GM18519 (cell line): ENCODE measurements around the gene CCSER1.

Experiments used
- ATAC-seq: cut with Tn5 transposase; IDR thresholded peaks from one replicate; pipeline ENCODE4 v1.9.1; 2021; ENCODE audit warnings: mild to moderate bottlenecking, moderate library complexity; ENCODE audit not compliant: unreplicated experiment, low FRiP score

CCSER1 gene

DNA sequence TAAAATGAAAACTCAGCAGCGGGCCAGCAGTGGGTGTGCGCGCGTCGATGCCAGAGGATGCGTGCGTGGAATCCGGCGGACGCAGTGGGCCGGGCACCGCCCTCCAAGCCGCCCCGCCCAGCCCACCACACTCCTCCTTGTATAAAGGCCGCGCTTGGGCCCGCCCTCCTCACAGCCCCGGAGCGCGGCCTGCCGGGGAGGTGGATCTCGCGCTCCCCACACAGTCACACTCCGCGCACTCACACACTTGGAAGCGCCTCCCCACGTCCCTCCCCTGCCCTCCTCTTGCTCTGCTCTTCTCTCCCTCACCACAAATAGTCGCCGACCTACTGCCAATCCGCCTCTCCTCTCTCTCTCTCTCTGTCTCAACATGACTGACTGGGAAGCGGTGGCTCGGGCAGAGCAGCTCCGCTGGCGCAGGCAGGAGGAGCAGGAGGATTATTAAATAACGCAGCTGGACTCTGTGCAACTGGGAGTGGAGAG lies at the start of gene CCSER1:
CCSER1 (plus strand) TSS at position 172 of the 483 bp plus-strand sequence.
- peak; percentile 49 for ATAC-seq

DNA sequence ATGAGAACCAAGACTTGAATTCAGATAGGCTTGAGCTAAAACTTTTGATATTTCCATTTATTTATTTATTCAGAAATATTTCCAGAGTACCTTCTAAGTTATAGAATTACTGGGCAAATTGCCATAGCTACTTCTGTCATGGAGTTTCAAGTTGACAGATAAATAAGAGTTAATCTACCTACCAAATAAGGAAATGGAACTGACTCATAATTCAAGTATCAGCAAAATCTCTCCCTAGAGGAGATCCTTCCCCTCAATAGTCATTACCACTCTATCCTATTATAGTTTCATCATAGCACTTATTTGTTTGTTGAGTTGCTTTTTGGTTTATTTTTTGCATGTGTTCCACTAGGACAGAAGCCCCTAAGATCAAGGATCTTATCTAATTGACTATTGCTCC lies 48.8 kb upstream of the CCSER1 start:
- peak; percentile 83 for ATAC-seq

DNA sequence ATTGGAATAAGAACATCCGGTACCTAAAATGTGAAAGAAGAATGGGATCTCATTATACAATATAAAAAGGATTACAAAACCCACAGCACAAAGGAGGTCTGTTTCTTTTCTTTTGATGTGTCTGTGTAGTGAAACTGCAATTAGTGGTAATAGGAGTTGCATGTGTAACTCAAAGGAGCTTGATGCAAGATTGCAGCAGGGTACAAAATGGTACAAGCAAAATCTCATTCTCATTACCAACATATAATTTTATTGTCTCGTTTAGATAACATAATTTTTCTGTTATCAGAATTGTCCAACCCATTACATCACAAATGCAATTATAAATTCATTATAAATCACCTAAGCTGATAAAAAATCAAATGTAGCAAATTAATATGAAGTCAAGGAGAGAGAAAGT lies 47.1 kb upstream of the CCSER1 start:
- ATAC-seq: peak; percentile 39

DNA sequence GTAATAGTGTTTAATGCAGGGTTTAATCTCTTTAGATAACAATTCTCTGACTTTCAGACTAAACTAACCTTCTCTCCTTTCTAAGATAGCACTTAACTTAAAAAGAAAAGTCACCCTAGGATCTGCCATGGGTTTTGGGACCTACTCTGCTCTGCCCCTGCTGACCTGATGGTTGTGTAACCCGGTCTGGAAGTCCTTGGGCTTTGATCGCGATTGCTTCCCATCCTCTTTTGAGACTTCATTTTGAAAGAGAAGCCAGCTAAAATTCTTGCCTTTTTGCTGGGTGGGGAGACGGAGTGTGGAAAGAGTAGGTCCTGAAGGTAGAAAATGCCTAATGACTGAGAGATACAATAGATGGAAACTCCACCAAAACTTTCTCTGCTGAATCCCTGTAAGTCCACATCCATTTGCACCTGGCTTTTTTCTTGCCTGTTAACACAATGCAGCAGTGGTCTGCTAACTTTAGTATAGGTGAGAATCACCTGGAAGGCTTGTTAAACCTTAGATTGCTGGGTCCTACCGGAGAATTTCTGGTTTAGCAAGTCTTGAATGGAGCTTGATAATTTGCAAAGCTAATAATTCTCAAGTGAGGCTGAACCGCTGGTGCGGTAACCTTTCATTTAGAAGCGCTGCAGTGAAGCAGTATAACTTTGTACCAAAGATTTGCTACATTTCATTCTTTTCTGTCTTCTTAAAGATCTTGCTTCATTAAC lies 45.6 kb upstream of the CCSER1 start:
- no peak for ATAC-seq

DNA sequence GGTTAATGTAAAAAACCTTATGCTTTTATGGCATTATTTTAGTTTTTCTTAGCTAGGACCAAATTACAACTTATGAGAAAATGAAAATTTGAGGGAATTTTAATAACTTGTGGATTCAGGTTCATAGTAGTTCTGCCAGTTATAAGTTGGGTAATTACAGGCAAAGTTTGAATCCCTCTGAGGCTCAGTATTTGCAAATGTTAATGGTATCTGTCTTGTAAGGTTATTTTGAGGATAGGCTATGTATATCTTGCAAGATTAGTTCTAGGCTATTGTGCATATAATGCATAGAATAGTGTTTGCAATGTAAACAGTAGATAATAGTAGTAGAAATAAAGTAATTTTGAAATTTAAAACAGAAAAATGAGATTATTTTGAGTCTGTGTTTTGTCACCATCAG lies 44.7 kb upstream of the CCSER1 start:
- ATAC-seq: no peak

DNA sequence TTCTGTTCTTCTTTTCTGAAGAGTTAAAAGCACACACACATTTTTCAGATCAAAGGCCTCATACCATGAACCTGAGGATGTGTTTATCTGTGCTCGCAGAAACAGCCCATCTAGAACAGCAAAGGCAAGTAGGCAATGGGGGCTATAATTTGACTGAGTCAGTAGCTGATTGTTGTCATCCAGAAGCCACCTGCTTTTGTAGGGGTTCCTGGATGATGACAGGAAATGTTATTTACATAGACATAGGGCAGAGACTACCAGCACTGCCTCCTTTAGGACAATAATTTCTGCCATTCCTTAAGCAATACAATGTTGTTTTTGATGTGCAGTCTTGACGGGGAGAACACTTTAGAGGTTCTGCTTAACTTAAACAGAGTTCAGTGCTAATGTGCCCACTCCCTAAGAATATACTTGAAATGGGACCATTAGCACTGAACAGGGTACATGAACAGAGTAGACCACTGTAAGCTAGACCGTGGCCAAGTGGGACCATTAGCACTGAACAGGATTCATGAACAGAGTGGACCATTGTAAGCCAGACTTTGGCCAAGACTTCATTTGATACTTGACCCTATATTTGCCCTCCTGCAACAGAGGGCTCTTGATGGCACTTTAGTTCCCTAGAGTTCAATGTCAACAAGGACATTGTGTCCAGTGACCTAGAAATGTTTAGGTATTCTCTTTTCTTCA lies 42.8 kb upstream of the CCSER1 start:
- ATAC-seq: no peak

DNA sequence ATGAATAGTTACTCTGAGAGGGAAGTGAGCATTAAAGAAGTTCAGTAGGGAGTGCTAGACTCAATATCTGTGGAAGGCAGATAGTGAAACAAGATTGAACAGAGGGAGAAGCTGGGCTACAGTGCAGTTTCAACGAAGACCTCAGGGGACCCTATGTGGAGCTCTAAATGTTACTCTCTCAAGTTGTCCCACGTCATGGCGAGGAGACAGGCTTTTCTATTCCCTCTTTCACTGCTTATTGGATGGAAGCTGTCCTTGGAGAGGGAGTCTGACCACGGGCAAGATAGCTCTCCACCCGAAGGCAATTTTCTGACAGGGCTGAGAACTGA lies 42.3 kb upstream of the CCSER1 start:
- ATAC-seq: no peak

DNA sequence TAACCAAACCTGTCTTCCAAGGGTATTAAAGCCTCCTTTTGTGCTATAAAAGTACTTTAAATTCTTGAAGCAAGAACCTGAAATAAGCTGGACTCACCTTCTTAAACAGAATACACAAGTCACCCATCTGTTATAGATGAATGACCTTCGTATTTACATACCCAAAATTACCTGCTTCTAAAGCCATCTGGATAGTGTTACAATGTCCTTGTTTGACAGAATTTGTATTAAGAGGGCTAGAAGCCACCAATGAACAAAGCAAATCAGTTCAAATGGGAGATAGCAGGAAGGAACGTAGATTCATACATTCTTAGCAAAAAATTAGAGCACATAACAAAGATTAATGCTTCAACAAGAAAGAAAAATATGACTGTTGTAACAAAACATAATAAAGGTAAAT lies 33.7 kb upstream of the CCSER1 start:
- no peak for ATAC-seq

DNA sequence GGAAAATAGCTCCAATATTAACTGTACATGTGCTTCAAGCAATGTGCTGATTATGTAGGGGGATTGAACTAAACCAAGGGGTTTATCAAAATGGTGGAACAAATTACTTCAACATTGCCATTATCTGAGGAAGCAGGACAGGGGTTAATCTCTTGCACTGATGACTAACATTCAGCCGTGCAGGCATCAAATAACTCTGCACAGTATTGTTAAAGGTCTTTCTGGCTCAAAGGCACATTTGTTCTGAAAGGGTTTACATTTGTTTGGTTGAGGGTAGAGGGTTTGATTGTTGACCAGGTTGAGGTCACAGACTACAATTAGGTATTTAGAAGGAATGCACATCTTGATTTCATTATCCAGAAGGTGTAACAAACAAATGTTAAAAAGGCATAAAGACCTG lies 32.2 kb upstream of the CCSER1 start:
- ATAC-seq: no peak

DNA sequence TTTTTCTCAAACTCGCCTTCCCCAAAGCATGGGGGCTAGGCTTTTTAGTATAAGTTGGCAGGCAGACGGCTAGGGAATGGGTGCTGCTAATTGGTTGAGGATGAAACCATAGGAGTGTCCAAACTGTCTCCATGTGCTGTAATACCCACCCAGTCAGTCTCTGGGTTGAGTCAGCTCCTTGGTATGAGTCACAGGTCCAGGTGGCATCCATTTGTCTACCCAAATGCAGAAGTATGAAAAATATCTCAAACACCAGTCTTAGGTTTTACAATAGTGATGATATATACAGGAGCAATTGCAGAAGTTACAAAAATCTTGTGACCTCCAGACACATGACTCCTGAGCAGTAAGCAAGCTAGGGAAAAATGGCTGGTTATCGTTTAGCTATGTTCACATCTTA lies 27.4 kb upstream of the CCSER1 start:
- peak; percentile 48 for ATAC-seq

DNA sequence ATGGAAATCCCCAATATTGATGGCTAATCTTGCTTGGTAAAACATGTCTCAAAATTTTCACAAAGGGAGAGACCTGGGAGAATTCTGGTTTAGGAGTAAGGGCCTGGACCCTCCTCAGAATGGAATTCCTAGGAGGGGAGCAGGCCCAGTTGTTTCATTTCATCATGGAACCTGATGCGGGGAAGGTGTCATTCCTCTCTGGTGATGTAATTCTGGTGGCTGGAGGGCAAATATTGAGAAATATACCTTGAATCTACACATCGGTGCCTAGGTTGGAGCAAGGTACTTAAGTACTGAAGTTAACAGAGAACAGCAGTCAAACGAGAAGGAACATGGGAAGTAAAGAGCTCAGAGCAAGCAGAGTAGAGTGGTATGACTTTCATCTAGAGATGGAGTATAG lies 23.2 kb upstream of the CCSER1 start:
- no peak for ATAC-seq

DNA sequence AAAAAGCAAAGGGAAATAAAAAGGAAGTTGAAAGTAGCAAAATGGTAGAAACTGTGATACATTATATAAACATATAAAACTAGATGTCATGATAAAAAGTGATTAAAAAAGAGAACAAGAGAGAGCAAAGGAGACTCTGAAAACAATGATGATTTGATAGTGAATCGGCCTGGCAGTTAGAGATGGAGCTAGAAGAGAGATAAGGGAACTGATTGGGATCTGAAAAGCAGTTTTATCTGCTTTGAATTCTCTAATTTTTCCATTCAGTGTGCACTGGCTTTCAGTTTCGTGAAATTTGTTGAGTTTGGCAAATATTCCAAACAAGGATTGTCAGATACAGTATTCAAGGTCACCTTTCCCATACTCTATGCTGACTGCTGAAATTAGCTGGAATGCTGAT lies 21.9 kb upstream of the CCSER1 start:
- ATAC-seq: no peak

DNA sequence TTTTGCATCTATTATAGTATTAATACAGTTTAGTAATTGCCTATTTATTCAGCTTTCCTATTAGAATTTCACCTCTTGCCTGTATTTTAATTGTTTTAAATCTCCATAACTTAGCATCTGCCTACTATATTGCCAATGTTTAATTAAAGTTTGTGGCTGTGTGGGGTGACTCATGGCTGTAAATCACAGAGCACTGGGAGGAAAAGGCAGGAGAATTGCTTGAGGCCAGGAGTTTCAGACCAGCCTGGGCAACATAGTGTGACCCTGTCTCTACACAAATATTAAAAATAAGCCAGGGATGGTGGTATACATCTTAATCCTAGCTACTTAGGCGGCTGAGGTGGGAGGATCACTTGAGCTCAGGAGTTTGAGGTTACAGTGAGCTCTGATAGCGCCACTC lies 14.5 kb upstream of the CCSER1 start:
- ATAC-seq: no peak

DNA sequence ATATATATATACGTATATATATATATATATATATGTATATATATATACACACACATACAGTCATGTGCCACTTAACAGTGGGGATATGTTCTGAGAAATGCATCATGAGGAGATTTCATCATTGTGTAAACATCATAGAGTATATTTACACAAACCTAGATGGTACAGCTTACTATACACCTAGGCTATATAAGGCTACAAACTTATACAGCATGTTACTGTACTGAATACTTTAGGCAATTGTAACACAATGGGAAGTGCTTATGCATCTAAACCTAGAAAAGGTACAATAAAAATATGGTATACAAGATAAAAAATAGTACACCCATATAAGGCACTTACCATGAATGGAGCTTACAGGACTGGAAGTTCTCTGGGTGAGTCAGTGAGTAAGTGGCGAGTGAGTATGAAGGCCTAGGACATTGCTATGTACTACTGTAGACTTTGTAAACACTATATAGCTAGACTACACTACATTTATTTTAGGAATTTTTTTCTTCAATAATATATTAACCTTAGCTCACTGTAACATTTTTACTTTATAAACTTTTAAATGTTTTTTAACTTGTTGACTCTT lies 13.2 kb upstream of the CCSER1 start:
- no peak for ATAC-seq

DNA sequence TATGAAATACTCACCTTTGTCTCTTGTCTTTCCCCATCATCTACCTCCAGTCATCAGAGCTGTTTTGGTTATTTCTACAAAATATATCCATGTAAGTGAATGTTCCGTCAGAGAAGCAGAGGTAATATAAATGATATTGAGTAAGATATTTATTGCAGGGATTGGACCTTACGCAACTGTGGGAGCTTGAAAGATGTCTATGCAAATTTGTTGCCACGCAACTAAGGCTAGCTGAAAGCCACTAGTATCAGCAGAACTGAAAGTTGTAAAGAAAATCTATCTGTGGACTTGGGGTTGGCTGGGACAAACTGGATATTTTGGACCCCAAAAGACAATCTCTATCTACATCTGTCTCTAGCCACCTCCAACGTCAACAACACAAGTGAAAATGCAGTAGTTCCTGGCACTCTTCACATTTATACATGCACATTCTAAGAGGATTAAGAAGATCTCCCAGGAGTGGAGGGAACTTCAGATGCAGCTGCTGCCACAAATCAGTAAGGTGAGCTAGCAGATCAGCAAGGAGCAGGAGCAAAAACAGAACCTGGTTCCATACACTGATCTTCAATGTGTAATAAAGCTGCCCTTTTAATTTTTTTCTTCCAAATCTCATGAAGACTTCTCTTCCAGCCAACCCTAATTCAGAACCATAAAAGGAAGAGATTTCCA lies 8.5 kb upstream of the CCSER1 start:
- ATAC-seq: peak; percentile 68

DNA sequence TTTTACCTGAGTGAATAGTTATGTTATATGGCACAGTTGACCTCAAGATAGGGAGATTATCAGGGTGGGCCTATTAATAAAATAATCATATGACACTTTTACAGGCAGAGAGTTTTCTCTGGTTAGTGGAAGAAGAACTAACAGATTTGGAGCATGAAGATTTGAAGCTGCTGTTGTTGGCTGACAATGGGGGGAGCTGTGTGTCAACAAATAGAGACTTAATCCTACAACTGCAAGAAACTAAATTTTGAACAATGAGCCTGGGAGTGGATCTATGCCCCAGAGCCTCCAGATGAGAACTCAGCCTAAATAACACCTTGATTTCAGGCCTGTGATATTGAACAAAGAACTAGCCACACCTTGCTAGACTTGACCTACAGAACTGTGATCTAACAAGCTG lies 7.2 kb upstream of the CCSER1 start:
- no peak for ATAC-seq

DNA sequence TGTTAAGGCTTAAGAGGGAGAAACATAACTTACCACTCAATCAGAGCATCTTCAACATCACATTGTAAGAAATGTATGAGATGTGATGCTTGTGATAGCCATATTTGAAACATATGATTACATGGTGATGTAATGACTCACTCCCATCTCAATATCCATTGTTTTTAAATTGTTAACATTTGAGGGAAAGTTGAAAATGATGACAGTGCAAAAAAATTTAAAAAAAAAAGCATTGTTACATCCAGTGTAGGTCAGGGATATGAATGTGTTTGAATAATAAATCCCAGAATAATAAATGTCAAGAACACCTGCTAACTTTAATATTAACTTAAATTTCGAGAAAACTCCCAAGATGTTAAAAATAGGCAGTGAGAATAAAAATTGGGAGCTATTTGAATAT lies 6.4 kb upstream of the CCSER1 start:
- no peak for ATAC-seq

DNA sequence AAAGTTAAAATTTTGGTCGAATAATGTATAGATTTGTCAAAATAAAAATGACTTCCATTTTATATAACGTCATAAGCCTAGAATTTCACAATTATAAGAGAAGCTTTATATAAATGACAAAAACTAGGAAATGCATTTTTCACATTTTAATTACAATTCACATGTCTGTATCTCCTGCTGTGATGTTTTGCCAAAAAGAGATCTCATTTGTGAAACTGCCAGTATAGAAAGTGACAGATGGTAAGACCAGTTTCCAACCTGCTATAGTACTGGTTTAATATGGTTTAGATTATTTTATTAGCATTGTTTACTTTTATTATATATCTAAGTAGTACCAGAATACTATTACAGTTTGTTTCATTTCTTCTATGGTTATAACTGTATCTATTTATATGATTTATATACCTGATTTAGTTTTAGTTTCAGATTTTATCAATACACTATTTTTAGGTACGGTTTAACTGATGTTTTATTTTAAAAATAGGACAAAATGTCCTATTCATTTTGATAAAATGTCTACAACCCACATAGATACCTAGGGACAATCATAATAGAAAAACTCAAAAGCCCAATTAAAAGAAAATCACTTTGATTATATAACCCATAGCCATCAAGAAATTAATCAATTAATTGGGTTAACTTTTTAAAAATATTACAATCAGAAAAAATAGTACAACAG lies 5.4 kb upstream of the CCSER1 start:
- peak; percentile 28 for ATAC-seq

DNA sequence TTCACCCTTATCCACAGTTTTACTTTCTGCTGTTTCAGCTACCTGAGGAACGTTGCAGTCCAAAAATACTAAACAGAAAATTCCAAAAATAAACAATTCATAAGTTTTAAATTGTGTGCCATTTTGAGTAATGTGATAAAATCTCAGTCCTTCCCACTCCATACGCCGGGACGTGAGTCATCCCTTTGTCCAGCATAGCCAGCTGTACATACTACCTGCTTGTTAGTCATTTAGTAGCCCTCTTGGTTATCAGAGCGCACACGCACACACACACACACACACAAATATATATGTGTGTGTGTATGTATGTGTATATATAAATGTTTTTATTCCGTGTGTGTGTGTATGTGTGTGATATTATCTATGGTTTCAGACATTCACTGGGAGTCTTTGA lies 4.8 kb upstream of the CCSER1 start:
- peak; percentile 0 for ATAC-seq

DNA sequence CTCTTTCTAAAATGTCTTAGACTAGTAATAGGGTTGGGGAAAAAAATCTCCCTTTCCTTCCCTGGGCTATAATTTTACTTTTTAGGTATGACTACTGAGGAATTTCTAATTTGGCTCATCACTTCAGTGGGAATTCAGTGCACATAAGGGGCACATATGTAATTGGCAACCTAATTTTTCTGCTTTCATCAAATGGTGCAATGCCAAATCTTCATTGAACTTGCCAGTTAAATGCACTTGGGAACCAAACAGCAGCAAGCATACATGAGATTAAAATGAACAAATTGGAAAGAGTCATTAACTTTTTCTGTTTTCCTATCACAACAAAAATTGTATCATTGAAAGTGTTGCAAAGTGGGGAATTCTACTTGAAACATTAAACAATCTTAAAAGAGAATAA lies 2.9 kb upstream of the CCSER1 start:
- ATAC-seq: no peak

DNA sequence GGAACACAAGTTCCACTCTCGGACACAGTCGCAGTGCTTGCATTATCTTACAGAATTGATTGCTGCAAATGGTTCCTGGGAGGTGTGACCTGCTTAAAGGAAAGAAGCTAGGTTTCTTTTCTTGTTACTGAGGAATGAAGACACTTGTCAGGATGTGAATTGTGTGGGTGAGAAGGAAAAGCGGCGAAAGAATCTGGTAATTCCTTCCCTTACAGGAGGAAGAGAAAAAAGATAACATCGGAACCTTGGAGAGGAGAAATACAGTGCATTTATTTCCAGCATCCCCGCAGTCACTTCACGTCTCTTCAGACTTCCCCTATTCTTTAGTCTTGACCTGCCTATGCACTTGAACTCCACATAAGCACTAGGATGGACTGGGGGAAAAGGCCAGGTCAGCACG lies 389 bp upstream of the CCSER1 start:
- no peak for ATAC-seq
